Measurements from ENCODE around the gene CPA2. TPM values are rescaled to one million over a fixed set of nuclear protein-coding genes. Genes with fewer than 3 reads are reported as not detected.

Gene CPA2
- total RNA-seq, 2 experiments from 2014 or later: not detected

DNA sequence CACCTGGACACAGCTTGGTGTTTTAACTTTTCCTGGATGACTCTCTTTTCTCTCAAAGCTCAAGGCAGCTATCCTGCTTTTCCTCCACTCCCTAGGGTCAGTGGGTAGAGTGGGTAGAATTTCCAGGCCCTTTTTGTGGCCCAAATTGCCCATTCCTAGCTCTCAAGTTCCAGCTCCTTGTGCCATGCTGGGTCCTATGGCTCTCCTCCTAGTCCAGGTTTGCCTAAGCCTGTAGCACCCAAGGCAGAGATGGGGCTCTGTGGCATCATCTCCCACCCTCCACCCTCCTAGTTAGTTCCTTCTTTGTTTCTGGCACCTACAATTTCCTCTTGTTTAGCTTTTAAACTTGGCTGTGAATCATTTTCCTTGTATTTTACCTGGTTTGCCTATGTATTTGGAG lies 36.0 kb downstream of the CPA2 start:
- TF ChIP-seq, protein P1, sequence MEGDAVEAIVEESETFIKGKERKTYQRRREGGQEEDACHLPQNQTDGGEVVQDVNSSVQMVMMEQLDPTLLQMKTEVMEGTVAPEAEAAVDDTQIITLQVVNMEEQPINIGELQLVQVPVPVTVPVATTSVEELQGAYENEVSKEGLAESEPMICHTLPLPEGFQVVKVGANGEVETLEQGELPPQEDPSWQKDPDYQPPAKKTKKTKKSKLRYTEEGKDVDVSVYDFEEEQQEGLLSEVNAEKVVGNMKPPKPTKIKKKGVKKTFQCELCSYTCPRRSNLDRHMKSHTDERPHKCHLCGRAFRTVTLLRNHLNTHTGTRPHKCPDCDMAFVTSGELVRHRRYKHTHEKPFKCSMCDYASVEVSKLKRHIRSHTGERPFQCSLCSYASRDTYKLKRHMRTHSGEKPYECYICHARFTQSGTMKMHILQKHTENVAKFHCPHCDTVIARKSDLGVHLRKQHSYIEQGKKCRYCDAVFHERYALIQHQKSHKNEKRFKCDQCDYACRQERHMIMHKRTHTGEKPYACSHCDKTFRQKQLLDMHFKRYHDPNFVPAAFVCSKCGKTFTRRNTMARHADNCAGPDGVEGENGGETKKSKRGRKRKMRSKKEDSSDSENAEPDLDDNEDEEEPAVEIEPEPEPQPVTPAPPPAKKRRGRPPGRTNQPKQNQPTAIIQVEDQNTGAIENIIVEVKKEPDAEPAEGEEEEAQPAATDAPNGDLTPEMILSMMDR (IDR thresholded peaks at IDR 0.05): no peak
- H3K9me3 Mint-ChIP-seq: no peaks in the 10 kb centered on the region
- ATAC-seq (no peak), DNase-seq (no peak)
- H3K4me3 Mint-ChIP-seq: no peak overlapping the region
- H3K27ac Mint-ChIP-seq: no peak overlapping the region
- H3K36me3 Mint-ChIP-seq (ENCODE audit: low read depth): no peaks in the 10 kb centered on the region
- H3K27me3 Mint-ChIP-seq: no peaks in the 10 kb centered on the region
- no peaks in the 10 kb centered on the region for H3K4me1 Mint-ChIP-seq (ENCODE audit: low read depth)
- intact Hi-C loops (cut with micrococcal nuclease): no loop called here
- POLR2A ChIA-PET: no interaction called here
- CTCF ChIA-PET: interaction anchor here (0.9 to 1.3 kb wide), 2 partner anchors 10 to 59 kb away, joined by 3 to 4 read pairs; partner anchors contain the start of gene CPA4

DNA sequence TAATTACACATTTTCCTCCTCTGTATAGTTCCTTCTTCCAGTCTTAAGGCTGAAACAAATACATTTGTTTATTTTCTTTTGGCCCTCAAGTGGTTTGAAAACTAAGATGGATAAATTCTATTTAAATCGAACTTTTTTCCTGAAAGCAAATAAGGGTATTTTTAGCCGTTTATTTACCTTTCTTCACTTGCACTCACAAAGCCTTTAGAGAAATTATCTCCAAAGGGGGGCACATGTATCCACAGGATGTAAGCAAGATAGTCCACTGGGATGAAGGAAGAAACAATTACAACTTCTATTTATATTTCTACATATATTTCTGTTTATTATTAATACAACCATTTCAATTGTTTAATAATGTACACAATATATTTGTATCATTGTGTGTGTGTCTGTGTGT lies 36.5 kb downstream of the CPA2 start:
- Mint-ChIP-seq H3K4me3 (no peak overlapping the region), H3K9me3 (no peaks in the 10 kb centered on the region), H3K27me3 (no peaks in the 10 kb centered on the region), H3K36me3 (ENCODE audit: low read depth) (no peaks in the 10 kb centered on the region), H3K4me1 (ENCODE audit: low read depth) (no peaks in the 10 kb centered on the region), H3K27ac (no peak overlapping the region)
- CTCF ChIA-PET: interaction anchor here (1.3 kb wide), 1 partner anchor 59 kb away, joined by 4 read pairs; no protein-coding TSS in a partner anchor
- intact Hi-C loops (cut with micrococcal nuclease): no loop called here
- no peak for ATAC-seq
- POLR2A ChIA-PET: no interaction called here
- TF ChIP-seq, protein P1 (IDR thresholded peaks at IDR 0.05): no peak
- DNase-seq: no peak

DNA sequence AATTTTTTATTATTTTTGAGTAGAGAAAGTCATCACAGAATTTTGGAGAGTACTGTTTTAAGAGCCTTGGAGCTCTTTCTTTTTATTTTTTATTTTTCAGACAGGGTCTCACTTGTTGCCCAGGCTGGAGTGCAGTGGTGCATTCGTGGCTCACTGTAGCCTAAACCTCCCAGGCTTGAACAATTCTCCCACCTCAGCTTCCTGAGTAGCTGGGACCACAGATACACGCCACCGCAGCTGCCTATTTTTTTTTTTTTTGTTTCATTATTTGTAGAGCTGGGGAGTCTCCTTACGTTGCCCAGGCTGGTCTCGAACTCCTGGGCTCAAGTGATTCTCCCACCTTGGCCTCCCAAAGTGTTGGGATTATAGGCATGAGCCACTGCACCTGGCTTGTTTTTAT lies 36.9 kb downstream of the CPA2 start:
- no peak for DNase-seq
- H3K27me3 Mint-ChIP-seq: no peaks in the 10 kb centered on the region
- TF ChIP-seq, protein P1 (IDR thresholded peaks at IDR 0.05): no peak
- no peaks in the 10 kb centered on the region for H3K9me3 Mint-ChIP-seq
- intact Hi-C loops (cut with micrococcal nuclease): no loop called here
- ATAC-seq: no peak
- H3K4me1 Mint-ChIP-seq (ENCODE audit: low read depth): no peaks in the 10 kb centered on the region
- no peaks in the 10 kb centered on the region for H3K36me3 Mint-ChIP-seq (ENCODE audit: low read depth)
- H3K27ac Mint-ChIP-seq: no peak overlapping the region
- no peak overlapping the region for H3K4me3 Mint-ChIP-seq
- POLR2A ChIA-PET: no interaction called here
- CTCF ChIA-PET: interaction anchor here (1.3 kb wide), 1 partner anchor 60 kb away, joined by 4 read pairs; no protein-coding TSS in a partner anchor

DNA sequence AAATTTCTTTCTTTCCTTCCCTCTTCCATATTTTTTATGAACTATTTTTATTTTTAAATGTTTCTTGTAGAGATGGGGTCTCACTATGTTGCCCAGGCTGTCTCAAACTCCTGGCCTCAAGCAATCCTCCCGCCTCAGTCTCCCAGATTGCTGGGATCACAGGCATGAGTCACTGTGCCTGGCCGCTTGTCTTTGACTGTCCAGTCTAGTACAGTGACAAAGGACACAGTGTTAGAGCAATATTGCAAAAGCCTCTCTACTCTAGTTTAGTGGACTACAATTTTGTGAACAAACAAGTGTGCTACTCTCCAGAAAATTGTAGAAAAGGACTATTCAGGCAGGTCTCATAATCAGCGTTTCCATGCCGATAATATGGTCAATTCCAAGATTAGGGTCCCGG lies 37.3 kb downstream of the CPA2 start:
- ATAC-seq (no peak), DNase-seq (no peak)
- ChIA-PET CTCF (no interaction called here), POLR2A (no interaction called here)
- Mint-ChIP-seq H3K4me1 (ENCODE audit: low read depth) (no peaks in the 10 kb centered on the region), H3K27ac (no peak overlapping the region), H3K27me3 (no peaks in the 10 kb centered on the region), H3K4me3 (no peak overlapping the region), H3K9me3 (no peaks in the 10 kb centered on the region), H3K36me3 (ENCODE audit: low read depth) (no peaks in the 10 kb centered on the region)
- TF ChIP-seq, protein P1 (IDR thresholded peaks at IDR 0.05): no peak
- intact Hi-C loops (cut with micrococcal nuclease): no loop called here

DNA sequence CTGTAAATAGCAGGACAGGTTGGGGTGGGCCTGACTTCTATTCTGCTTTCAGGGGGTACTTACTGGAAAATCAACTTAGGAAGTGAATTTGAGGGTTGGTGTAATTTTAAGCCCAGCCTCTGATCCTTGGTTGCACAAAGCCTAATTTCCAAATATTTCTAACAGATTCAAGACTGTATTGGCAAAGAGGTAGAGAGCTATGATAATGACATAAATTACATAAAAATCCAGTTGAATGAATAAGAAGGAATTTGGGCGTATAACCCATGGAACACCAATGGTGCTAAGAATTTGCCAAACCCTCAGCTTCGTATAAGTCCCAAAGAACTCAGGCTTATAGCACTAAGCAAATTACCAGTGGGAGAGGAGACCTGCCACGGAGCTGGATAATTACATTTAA lies 38.2 kb downstream of the CPA2 start:
- ChIA-PET CTCF (interaction anchor here (1.2 kb wide), 1 partner anchor 9 kb away, joined by 3 read pairs; no protein-coding TSS in a partner anchor), POLR2A (no interaction called here)
- no peaks in the 10 kb centered on the region for H3K9me3 Mint-ChIP-seq
- ATAC-seq: no peak
- no peak overlapping the region for H3K27ac Mint-ChIP-seq
- H3K36me3 Mint-ChIP-seq (ENCODE audit: low read depth): no peaks in the 10 kb centered on the region
- H3K4me3 Mint-ChIP-seq: no peak overlapping the region
- TF ChIP-seq, protein P1 (IDR thresholded peaks at IDR 0.05): no peak
- no peak for DNase-seq
- peaks cover under 1% of the 10 kb centered on the region for H3K4me1 Mint-ChIP-seq (ENCODE audit: low read depth)
- no peaks in the 10 kb centered on the region for H3K27me3 Mint-ChIP-seq
- intact Hi-C loops (cut with micrococcal nuclease): no loop called here

Data from activated CD8-positive, alpha-beta T cell treated with anti-CD3 and anti-CD28 coated beads for 36 hours (primary cell).